GM19463 (cell line): Measurements from ENCODE around the gene AUTS2.
A peak's percentile ranks its signal among the peaks of the same experiment; 100 is the strongest.

ENCODE experiments used
- ATAC-seq: cut with Tn5 transposase; IDR thresholded peaks from one replicate; pipeline ENCODE4 v1.9.1; 2021; ENCODE audit warnings: mild to moderate bottlenecking, moderate library complexity; ENCODE audit not compliant: unreplicated experiment

AUTS2 gene

DNA sequence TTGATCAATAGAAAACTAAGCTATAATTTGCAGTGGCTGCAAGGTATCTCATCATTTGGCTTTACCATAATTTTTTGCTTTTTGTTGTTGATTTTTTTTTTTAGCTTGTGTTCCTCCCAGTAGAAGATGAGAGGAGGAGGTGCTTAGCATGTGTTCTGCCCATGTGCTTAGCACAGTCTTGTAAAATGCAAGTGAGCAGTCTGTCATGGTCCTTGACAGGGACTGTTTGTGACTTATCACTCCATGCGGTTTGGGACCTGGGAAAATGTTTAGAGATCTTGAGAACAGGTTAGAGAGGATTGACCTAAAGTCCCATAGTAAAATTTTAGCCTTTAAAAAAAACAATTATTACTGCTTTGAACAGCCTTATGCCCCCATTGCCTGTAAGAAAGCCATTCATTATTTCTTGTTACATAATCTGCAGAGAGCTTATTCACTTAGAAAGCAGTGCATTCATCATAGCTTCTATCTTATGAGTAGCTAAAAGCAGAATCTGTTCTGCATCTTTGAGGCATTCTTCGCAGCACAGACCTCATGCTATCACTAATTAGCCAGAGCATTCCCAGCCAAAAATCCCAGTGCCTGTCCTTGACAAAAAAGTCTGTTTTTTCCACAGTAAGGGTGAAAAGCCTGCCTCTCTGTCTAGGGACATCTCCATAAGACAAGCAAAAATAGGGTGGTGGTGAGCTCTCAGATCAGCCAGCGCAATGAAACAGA is 784.9 kb downstream of the AUTS2 start:
- ATAC-seq = no peak

GRCh38 chr7:70384024-70384423 is 785.7 kb downstream of the AUTS2 start:
- no peak for ATAC-seq

DNA sequence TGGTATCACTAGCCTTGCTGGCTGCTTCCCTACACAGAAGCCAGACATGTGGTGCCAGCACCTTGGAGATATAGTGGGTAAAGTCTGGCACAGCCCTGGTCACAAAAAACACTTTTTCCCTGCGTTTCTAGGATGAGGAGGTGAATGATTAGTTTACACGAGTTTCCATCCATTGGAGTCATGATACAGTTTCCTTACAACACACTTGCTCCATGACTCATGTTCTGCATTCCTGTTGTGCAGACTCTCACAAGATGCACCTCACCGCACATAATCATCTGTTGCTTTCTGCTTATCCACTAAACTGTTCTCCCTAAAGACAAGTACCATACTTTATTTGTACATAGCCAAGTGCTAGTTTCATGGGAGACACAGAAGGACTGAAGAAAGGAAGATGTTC is 786.6 kb downstream of the AUTS2 start:
- no peak for ATAC-seq

GRCh38 chr7:70387217-70387616 is 788.9 kb downstream of the AUTS2 start:
- ATAC-seq = no peak

GRCh38 chr7:70389531-70390151 is 791.4 kb downstream of the AUTS2 start:
- ATAC-seq = no peak

- ATAC-seq = no peak
Observed at GRCh38 chr7:70390251-70390650, 792.0 kb downstream of the AUTS2 start.

GRCh38 chr7:70392256-70392876 is 794.1 kb downstream of the AUTS2 start:
- ATAC-seq = no peak

DNA sequence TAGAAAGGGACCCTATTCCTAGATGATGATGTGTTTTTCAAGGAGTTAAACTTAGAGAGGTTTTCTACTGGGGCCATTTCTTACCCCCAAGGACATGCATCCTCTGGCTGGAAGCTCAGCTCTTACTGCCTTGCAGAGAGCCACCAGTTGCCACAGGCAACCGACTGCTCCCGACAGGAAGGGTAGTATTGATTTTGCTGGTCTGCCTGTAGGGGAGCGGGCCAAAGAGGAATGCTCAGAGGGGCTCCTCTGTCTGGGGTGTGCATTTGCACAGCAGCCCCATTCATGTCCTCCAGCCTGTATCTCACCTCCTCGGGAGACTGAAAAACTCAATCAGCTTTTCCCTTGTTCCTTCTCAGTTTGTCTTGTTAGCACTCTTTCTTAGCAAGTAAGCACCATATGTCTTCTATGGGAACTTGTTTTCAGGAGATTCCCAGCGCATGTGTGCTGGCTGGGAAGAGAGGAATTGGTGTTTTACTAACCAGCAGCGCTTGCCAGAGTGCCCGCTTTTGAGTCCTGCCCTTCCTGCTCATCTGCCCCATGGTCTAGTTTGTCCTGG is 794.7 kb downstream of the AUTS2 start:
- no peak for ATAC-seq

GRCh38 chr7:70393956-70394355 is 795.7 kb downstream of the AUTS2 start:
- ATAC-seq = no peak

GRCh38 chr7:70400829-70401380 is 802.6 kb downstream of the AUTS2 start:
- ATAC-seq = no peak

DNA sequence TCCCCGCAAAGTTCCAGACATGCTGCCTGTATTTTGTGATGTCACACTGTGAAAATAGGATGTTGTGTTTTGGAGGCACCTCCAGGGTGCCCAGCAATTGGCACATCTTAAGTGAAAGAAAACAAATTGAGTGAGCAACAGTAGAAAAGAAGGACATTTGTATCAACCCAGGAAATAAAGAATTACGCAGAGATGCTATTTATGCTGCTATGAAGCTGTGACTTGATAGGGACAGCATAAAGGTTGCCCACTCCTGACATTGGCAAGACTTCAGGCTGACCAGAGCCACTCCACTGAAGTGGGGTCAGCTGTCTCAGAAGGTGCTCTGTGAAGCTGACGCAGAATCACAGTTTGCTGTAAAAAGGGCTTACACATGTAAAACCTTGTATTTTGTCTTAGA is 803.8 kb downstream of the AUTS2 start:
- ATAC-seq = no peak

DNA sequence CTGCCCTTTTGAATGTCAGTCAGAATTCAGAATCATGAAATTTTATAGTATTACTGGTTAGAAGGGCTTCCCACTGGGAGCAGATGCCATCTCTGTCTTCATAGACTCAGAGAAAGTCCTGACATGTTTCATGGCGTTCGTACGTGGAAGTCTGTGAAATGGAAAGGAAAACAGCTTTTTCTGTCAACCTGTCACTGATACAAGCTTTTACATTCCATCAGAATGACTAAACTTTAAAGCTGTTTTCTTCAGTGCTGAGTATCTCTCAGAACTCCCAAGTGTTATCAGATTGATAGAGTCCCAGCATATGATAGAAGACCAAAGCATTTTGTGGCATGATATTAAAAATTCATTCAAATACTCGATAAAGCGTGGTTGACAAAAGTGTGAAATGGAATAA is 807.0 kb downstream of the AUTS2 start:
- no peak for ATAC-seq

DNA sequence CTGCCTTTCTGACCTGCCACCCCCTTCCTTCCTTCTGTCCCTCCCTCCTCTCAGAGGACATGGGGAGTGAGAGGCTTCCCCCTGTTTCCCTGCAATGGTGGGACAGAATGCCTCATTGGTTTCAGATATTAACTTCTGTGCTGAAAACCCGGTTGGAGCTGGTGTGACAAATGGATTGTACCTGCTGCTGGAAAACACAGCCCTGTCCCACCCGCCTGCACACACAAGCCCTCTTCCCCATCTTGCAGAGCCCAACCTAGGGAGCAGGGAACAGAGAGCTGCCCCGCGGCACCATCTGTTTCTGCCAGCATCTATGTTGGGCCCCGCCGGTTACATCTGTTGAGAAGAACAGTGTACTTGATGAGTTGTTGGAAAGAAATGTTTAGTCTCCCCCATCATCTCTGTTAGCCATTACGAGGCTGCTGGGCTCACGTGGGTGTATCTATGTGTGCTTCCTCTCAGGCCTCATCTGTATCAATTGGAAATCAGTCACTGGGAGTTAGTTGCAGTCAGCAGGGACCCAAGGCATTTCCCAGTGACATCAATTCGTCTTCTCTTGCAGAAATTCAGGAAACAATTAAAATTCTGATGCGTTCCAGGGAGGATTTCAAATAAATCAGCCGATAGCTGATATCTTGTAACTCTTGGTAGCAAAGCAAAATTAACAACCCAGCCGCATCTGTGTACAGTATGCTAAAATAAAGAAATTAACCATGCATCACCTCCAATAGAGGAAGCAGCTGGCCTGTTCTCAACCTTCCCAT is 808.1 kb downstream of the AUTS2 start:
- ATAC-seq = no peak

GRCh38 chr7:70406950-70407209 is 808.6 kb downstream of the AUTS2 start:
- ATAC-seq = no peak

GRCh38 chr7:70408477-70408876 is 810.2 kb downstream of the AUTS2 start:
- ATAC-seq = no peak

- no peak for ATAC-seq
Observed at GRCh38 chr7:70408891-70409290, 810.6 kb downstream of the AUTS2 start.

DNA sequence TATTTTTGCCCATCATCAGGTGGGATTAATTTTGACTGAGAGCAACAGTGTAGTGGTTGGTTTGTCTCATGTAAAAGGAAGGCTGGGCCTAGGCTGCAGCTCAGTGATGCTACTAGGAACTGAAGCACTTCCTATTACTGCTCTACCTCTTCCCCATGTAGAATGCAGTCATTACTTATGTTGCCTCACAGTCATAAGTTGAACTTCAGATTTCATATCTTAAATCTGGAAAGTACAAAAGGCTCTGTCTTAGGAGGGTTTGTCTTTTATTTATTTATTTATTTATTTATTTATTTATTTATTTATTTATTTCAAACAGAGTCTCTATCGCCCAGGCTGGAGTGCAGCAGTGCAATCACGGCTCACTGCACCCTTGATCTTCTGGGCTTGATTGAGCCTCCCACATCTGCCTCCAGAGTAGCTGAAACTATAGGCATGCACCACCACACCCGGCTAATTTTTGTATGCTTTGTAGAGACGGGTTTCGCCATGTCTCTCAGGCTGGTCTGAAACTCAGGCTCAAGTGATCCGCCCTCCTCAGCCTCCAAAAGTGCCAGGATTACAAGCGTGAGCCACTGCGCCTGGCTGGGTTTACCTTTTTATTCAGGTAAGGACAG is 812.0 kb downstream of the AUTS2 start:
- no peak for ATAC-seq

- no peak for ATAC-seq
Observed at GRCh38 chr7:70414368-70414767, 816.1 kb downstream of the AUTS2 start.

GRCh38 chr7:70415179-70415972 is 817.1 kb downstream of the AUTS2 start:
- ATAC-seq = peak; percentile 45
